Parietal lobe (tissue), 2 donors: ENCODE measurements around the gene NPC1L1. TPM values are rescaled to one million over a fixed set of nuclear protein-coding genes. Genes with fewer than 3 reads are reported as not detected.

Experiments
- small RNA-seq: library from RNA; depleted of rRNA; stranded (forward); fragments of <200 nt; gene quantifications from one replicate; pipeline ENCODE3, GENCODE V24; 2014; ENCODE audit warnings: low replicate concordance
- total RNA-seq: library from RNA; depleted of rRNA; stranded (reverse); fragments of >200 nt; gene quantifications from one replicate; pipeline ENCODE4 v1.2.3, GENCODE V29; 2014

Gene NPC1L1, protein sequence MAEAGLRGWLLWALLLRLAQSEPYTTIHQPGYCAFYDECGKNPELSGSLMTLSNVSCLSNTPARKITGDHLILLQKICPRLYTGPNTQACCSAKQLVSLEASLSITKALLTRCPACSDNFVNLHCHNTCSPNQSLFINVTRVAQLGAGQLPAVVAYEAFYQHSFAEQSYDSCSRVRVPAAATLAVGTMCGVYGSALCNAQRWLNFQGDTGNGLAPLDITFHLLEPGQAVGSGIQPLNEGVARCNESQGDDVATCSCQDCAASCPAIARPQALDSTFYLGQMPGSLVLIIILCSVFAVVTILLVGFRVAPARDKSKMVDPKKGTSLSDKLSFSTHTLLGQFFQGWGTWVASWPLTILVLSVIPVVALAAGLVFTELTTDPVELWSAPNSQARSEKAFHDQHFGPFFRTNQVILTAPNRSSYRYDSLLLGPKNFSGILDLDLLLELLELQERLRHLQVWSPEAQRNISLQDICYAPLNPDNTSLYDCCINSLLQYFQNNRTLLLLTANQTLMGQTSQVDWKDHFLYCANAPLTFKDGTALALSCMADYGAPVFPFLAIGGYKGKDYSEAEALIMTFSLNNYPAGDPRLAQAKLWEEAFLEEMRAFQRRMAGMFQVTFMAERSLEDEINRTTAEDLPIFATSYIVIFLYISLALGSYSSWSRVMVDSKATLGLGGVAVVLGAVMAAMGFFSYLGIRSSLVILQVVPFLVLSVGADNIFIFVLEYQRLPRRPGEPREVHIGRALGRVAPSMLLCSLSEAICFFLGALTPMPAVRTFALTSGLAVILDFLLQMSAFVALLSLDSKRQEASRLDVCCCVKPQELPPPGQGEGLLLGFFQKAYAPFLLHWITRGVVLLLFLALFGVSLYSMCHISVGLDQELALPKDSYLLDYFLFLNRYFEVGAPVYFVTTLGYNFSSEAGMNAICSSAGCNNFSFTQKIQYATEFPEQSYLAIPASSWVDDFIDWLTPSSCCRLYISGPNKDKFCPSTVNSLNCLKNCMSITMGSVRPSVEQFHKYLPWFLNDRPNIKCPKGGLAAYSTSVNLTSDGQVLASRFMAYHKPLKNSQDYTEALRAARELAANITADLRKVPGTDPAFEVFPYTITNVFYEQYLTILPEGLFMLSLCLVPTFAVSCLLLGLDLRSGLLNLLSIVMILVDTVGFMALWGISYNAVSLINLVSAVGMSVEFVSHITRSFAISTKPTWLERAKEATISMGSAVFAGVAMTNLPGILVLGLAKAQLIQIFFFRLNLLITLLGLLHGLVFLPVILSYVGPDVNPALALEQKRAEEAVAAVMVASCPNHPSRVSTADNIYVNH (N-terminal part only)
- total RNA-seq = not detected

GRCh38 chr7:44541028-44541869, at the start of gene NPC1L1:
Gene NPC1L1, minus strand, starts transcription at chr7:44541330. Its CDS starts 71 bp downstream, at chr7:44541259.

GRCh38 chr7:44581879-44582603, 40.9 kb upstream of the NPC1L1 start, which contains the start of gene TMED4:
Gene TMED4, minus strand, starts transcription at chr7:44582231. Its CDS starts 25 bp downstream, at chr7:44582206.

DNA sequence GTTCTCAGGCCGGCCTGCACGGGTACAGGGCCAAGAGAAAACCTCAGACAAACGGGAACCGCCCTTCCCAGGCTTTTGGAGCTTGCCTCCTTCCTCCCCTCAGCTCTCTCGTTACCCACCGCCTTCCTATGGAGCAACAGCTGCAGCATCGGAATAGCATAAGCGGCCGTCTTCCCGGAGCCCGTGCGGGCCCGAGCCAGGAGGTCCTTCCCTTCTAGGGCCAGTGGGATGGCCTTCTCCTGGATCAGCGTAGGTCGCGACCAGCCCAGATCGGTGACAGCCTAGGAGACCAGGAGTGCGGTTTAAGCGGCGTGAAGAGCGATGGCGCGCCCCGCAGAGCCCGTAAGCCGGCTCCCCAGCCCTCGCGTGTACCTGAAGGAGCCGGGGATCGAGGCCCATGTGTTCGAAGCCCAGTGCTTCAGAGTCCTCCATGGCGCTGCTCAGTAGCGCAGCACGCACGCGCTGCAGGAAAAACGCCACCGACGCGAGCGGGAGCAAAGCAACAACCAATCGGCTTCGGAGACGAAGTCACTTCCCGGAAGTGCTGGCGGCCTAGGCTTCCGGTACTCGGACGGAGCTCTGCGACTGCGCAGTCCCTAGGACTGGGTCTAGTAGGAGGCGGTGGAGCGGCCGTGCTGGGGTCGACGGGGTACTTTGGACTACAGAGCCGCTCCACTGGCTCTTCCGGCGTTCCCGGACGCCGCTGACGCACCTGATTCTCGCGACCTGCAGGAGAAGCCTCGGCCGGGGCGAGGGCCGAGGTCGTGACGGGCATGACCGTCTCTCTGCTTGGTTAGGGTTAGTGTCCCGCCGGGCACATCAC, 32.5 kb upstream of the NPC1L1 start, which contains the start of gene DDX56:
DDX56 (minus strand) TSS at position 445 of the 823 bp plus-strand sequence; CDS start at position 432, 13 bp downstream.

GRCh38 chr7:44490351-44491200, 50.6 kb downstream of the NPC1L1 start, which contains the start of gene NUDCD3:
Gene NUDCD3, minus strand, starts transcription at chr7:44490658. Its CDS starts 58 bp downstream, at chr7:44490600.

Small RNA genes within 50 kb of the gene (small RNA-seq; reads per million reads assigned to genes)
- not detected for gene RNU6-1097P

Other genes with a start within 250 kb of the NPC1L1 start
- 94.5 TPM for gene CAMK2B, start 215.7 kb downstream of the NPC1L1 start, total RNA-seq
- gene NUDCD3, start 50.7 kb downstream of the NPC1L1 start, total RNA-seq = 119 TPM
- gene DDX56, start 32.6 kb upstream of the NPC1L1 start, total RNA-seq = 57.3 TPM
- 95.2 TPM for gene TMED4, start 40.9 kb upstream of the NPC1L1 start, total RNA-seq
- gene OGDH, start 65.3 kb upstream of the NPC1L1 start, total RNA-seq = 51.3 TPM
- gene ZMIZ2, start 207.5 kb upstream of the NPC1L1 start, total RNA-seq = 41.9 TPM